AG10803 (cell line): ENCODE data around the gene DEUP1.

ENCODE experiments used
- DNase-seq: peaks from one replicate; pipeline ENCODE4 v3.0.0; 2010; ENCODE audit warnings: low read depth
- H3K4me3 ChIP-seq: 2 replicates; pipeline ENCODE4 v1.5.1; 2011; ENCODE audit warnings: mild to moderate bottlenecking, low read length, control low read depth
- CTCF ChIP-seq: conservative IDR thresholded peaks from 2 replicates; pipeline ENCODE4 v1.5.1; 2011; ENCODE audit warnings: mild to moderate bottlenecking, low read length, control low read depth, inconsistent platforms

Gene DEUP1

GRCh38 chr11:93482556-93482955 lies 152.0 kb downstream of the DEUP1 start:
- H3K4me3 ChIP-seq, result no peak overlapping the region
- no peak for DNase-seq
- no peak for TF ChIP-seq CTCF

DNA sequence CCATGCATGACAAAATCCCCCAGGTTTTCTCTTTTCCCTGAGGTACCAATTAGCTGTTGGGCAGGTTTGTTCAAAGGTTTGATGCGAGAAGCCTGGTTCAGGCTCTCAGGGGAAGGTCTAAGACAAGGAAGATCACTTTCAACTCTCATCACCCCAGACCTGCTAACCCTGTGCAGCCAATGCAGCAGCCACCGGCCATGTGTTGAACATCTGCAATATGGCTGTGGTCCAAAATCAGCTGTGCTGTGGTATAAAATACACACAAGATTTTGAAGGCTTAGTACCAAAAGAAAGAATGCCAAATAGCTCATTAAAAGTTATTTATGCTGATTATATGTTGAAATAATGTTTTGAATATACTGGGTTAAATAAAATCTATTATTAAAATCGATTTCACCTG lies 154.2 kb downstream of the DEUP1 start:
- DNase-seq, result peak; percentile 87
- TF ChIP-seq CTCF, result no peak
- H3K4me3 ChIP-seq, result no peak overlapping the region

DNA sequence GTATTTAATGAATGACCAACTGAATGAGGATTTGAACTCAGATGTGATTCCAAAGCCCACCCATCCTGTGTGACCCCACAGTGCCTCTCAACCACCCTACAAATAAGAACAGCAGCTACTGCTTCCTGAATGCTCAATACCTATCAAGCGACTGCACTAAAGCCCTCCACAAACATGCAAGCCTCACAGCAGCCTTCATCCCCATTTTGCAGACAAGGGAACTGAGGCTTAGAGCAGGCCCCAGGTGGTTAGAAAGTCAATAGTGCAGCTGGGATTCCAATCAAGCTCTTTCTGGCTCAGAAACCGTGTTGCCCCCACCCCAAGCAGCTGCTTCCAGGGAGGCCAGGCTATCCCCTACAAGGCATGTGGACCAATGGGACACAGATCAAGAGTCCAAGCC lies 155.4 kb downstream of the DEUP1 start:
- H3K4me3 ChIP-seq, result no peak overlapping the region
- DNase-seq, result no peak
- TF ChIP-seq CTCF, result no peak

GRCh38 chr11:93487032-93487483 lies 156.5 kb downstream of the DEUP1 start:
- no peak overlapping the region for H3K4me3 ChIP-seq
- peak; percentile 13 for DNase-seq
- no peak for TF ChIP-seq CTCF
